HG03280 (cell line): Measurements from ENCODE around the gene KIRREL3.

Experiments used
- ATAC-seq: cut with Tn5 transposase; IDR thresholded peaks from one replicate; pipeline ENCODE4 v1.9.1; 2021; ENCODE audit warnings: mild to moderate bottlenecking, moderate library complexity; ENCODE audit not compliant: unreplicated experiment

Gene KIRREL3

GRCh38 chr11:126433989-126434949 is 566.3 kb downstream of the KIRREL3 start:
- ATAC-seq = no peak

GRCh38 chr11:126433244-126433846 is 567.2 kb downstream of the KIRREL3 start:
- peak; percentile 68 for ATAC-seq

DNA sequence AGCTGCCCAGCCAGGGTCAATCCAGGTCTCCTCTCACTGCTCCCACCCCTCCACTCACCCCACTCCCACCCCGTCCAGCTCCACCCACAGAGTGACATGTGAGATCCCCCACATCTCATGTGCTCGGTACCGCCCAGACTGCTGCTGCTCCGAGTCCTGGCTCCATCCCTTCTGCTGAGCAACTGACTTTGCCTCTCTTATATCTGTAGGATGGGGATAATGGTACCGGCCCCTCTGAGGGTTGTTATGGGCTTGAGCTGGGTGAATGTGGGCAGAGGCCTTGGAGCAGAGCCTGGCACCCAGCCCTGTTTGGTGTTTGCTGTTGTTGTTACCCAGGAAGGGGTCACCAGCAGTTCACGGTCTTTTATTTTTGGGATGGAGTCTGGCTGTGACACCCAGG is 568.0 kb downstream of the KIRREL3 start:
- ATAC-seq = no peak

- no peak for ATAC-seq
These were observed 568.5 kb downstream of the KIRREL3 start for GRCh38 chr11:126432065-126432461.

DNA sequence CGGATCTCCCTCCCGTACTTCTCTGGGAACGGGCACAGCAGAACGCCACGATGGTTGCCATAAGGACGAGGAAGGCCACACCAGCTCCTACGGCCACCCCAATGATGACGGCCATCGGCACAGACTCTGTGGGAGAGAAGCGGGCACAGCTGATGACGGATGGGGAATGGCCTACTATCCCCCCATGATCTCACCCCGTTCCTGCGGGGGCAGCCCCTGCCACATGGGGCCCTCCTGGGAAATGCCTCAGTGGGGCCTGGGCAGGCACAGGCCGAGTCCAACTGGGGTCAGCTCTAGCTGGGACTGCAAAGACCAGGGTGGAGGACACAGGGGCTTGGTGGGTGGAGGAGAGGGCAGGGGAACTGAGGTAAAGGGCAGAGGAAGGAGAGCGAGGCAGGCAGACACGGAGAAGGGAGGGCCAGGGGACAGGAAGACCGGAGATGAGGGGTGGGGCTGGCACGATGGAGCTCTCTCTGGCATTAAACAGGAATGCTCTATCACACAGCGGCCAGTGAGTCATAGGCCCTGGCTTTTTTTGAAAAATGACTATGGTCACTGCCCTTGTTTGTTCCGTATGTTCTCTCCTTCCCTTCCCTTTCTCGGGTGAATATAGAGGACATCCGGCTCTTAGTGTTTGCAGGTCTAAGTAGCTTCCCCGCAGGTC is 569.0 kb downstream of the KIRREL3 start:
- no peak for ATAC-seq

- no peak for ATAC-seq
These were observed 569.8 kb downstream of the KIRREL3 start for GRCh38 chr11:126430581-126431335.

DNA sequence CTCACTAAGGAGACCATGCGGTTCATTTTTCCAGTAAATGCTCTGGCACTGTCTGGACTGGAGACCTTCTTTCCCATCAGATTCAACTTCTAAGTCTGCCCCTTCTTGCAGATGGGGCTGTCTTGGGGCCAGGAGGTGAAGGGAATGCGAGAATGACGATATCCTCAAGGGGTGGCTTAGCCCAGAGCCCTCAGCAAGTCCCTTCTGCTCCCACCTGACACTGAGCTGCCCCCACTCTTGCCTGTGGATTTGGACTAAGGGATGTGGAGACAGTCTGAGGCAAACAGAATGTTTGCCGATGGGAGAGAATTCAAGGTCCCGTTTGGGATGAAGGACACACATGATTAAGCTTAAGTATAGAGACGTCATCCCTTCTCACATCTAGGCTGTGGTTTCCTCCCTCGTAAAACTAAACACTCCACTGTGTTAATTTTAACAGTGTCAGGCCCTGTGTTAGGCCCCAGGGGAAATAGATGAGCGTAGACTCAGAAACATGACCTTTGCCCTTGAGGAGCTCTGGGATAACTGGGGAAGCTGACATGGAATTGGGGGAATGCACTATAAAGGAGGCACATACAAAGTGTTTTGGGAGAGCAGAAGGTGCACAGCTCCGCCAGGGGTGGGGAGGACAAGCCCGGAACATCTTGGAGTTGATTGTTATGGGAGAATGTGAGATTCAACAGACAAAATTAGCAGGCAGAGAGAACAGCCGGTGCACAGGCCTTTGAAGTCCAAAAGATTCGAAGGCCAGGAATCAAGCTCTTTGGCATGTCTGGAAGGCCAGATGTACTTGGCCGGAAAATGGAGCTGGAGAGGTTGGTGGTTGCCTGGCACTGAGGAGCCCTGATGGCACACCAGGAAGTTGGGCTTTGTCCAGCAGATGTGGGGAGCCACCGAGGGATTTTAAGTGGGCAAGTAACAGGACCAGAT is 573.5 kb downstream of the KIRREL3 start:
- ATAC-seq = no peak

DNA sequence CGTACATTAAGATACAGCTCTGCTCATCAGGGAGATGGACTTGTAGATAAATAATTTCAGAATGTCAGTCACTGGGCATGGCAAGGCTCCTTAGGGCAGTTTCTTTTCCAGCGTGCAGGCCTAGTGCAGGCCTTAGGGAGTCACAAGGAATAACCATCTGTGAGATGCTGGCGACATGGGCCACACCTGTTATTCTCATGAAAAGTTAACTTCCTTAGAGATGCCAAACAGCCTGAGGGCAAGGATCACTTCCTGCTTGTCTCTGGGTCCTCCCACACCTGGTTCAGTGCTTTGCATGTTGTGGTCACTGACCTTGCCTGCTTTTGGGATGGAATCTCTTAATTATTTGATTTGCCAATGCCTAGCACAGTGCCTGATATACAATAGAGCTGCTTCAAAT is 574.5 kb downstream of the KIRREL3 start:
- no peak for ATAC-seq

DNA sequence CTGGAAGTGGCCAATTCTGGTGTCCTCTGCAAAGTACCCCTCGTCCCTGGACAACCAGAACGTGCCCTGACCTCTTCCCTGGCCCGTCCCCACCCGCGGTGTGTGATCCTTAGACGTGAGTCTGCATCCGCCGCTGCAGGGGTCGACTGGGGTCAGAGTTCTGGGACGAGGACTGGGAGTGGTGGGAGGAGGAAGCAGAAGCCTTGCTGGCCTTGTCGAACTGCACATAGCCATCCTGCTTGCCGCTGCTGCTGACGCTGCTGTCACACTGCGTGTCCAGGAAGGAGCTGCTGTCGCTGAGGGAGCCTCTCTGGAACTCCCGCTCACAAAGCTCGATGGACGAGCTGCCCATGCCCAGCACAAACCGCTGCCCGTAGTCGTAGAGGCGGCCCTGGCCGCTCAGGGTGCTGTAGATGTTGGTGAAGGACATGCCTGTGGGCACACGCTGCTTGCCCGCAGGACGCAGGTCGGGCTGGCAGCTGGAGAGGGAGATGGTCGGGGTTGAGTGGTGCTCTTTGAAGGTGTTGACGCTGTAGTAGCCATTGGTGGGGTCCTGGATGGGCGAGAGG is 576.0 kb downstream of the KIRREL3 start:
- no peak for ATAC-seq

- no peak for ATAC-seq
These were observed 576.8 kb downstream of the KIRREL3 start for GRCh38 chr11:126423743-126424142.

DNA sequence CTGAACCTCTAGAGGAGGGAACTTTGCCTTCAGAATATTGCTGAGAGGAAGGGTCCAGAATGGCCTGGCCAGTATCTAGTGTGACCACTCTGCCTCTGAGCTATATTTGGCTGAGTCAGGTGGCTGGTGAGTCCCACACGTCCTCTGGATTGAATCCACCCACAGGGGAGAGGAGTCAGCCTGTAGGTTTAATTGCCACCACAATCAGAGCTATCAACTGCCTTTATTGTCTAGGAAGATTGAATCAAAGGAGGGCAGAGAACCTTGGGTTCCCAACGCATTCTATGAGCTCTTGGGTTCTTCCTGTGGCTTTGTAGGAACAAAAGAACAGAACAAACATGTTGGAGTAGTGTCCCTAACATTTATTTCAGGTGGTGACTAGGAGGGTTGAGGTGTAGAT is 577.4 kb downstream of the KIRREL3 start:
- no peak for ATAC-seq

DNA sequence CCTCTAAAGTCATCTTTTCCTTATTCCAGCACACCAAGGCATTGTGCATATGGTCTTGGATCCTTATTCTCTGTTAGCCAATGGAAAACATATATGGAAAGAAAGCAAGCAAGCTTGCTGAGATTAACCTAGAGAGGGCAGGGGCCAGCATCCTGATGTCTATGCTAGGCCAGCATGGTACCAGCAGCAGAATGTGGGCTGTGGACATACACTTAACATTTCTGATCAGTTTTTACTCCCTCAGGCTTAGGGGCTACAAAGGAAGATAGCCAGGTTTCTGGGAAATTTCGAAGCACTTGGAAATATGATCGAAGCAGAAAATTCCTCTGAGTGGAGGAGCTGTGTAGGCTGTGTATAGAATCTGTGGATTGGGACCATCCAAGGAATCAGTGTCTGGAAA is 578.1 kb downstream of the KIRREL3 start:
- no peak for ATAC-seq

- ATAC-seq = no peak
These were observed 579.3 kb downstream of the KIRREL3 start for GRCh38 chr11:126421271-126421671.

DNA sequence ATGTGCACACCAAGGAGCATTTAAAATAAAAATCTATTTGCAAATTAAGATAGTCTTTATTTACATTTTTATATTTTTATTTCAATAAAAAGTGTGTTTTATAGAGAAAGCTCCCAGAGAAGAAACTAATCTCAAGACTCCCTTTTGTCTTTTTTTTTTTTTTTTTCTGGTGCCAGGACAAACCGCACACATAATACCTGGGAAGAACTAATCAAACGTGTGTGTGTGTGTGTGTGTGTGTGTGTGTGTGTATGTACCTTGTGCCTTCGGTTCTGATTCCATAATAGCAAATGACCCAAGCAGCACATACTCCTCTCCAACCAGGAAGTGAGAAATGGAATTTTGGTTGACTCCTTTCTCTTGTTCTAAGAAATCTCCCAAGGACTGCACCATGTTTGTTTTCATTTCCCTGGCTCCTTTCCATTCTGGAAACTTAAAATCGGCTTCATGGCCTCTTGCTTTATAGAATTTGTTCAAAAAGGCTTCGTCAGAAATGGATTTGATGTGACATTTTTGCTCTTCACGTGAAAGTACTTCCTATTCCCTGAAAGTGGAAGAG is 579.8 kb downstream of the KIRREL3 start:
- no peak for ATAC-seq

DNA sequence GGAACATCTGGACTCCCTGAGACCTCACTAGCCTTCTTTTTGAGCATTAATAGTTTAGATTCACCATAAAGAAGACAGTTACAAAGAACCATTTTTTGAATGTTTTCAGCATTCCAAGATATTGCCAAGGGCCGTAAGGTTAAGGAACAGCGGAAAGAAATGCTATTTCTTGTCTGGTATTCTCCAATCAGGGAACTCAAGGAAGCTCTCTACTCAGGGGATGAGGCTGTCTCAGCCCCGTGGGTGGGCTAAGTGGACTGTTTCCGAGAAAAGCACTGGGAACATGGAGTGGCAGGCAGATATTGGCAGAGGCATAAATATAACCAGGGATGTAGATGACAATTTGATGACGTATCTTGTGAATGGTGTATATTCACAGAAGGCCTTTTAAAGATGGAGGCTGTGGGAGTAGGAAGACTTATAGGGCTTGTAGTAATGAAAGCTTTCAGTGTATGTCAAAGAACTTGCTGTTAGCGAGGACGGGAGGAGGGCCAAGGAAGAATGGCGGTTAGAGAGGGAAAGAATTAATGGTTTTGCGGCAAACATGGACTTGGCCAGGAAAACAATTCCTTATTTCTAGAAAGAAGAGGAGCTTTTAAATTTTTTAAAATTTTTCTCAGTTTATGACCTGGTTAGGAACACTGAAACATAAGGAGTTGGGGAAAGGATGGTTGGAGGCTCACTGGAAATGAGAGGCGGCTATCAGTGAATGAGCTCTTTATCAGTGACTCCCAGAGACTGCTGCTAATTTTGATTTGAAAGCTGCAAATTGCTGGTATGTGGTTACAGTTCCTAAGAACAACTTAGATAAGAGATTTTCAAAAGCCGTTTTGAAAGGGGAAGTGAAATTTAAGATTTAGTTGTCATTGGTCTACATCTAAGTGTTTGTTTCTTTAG is 580.5 kb downstream of the KIRREL3 start:
- peak; percentile 65 for ATAC-seq

DNA sequence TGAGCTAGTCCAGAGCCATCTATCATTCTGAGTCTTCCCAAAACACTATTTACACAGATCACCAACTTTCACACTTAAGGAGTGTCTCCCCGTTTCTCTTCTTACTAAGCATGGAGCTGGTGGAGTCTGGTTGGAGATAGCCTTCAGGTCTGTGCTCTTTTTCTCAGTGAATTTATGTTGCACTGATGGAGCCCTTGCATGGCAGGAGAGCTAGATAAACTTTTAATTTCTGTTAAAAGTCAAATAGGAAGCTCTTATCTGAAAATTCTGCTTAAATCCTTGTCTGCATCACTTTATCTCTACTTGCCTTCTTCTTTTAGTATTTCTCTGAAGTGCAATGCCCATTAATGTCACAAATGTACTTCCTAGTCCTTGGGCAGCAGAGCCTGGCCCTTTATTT is 581.7 kb downstream of the KIRREL3 start:
- ATAC-seq = no peak

DNA sequence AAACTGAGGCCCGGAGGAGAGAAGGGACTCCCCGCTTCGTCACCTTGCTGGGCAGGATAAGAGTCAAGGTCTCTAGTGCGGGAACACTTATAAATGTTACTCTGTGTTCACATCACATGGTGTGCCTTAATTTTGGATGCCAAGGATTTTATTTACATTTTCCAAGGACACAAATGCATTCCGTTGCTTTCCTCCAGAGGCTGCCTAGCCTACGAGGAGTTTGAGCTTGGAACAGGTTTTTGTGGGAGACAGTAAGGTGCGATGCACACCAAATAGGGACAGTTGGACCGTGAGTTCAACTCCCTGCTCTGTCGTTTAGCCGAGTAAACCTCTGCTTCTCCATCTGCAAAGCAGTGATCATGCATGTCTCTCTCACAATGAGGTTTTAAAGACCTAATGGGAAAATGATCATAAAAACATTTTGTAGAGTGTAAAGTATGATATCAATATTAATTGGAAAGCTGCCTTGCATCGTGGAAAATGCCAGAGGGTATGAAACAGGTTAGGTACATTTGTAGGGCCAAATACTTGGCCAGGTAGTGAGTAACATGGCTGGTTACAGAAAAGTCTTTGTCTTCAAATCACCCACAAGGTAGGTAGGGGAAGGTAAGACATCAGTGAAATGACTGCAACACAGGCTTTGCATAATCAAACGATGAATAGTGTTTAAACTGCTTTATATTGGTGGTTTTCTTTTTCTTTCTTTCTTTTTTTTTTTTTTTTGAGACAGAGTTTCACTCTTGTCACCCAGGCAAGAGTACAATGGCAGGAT is 583.3 kb downstream of the KIRREL3 start:
- ATAC-seq = no peak
